KMS-11 (cell line): ENCODE data around the gene NAV3.
"Not testable (repeated sequence)": the region's sequence is repeated elsewhere in the genome, so short reads cannot be mapped to it uniquely, and the experiment has no call there.

ENCODE experiments used
- H2AFZ ChIP-seq: fragments of 200-600 bp; sonication (generic); 2 replicates; pipeline ENCODE4 v1.6.1; 2016; ENCODE audit warnings: antibody characterized with exemption, mixed run types, low read depth
- H3K27ac ChIP-seq: fragments of 200-600 bp; sonication (generic); 2 replicates; pipeline ENCODE4 v1.6.1; 2016; ENCODE audit warnings: mild to moderate bottlenecking, mixed run types
- H3K27me3 ChIP-seq: fragments of 200-600 bp; sonication (generic); 2 replicates; pipeline ENCODE4 v1.6.1; 2017; ENCODE audit warnings: mild to moderate bottlenecking, low read depth, mixed run types, moderate library complexity; ENCODE audit not compliant: insufficient read depth
- H3K36me3 ChIP-seq: fragments of 200-600 bp; sonication (generic); 2 replicates; pipeline ENCODE4 v1.6.1; 2017; ENCODE audit warnings: mild to moderate bottlenecking, mixed run types; ENCODE audit not compliant: insufficient read depth
- H3K4me1 ChIP-seq: fragments of 200-600 bp; sonication (generic); 2 replicates; pipeline ENCODE4 v1.6.1; 2016; ENCODE audit warnings: mild to moderate bottlenecking, low read depth, mixed run types; ENCODE audit not compliant: poor library complexity, severe bottlenecking
- H3K4me2 ChIP-seq: fragments of 200-600 bp; sonication (generic); 2 replicates; pipeline ENCODE4 v1.7.0; 2016; ENCODE audit warnings: mild to moderate bottlenecking, mixed run types
- H3K4me3 ChIP-seq: fragments of 200-600 bp; sonication (generic); IDR thresholded peaks from 2 replicates; pipeline ENCODE4 v1.6.1; 2017; ENCODE audit warnings: low read depth, low read length, mixed read lengths; ENCODE audit not compliant: insufficient read depth
- H3K79me2 ChIP-seq: fragments of 200-600 bp; sonication (generic); 2 replicates; pipeline ENCODE4 v1.6.1; 2016; ENCODE audit warnings: low read depth, mixed run types; ENCODE audit not compliant: insufficient read depth
- H3K9ac ChIP-seq: fragments of 200-600 bp; sonication (generic); 2 replicates; pipeline ENCODE4 v1.6.1; 2016; ENCODE audit warnings: mild to moderate bottlenecking, mixed run types
- H4K20me1 ChIP-seq: fragments of 200-600 bp; sonication (generic); 2 replicates; pipeline ENCODE4 v1.6.1; 2016; ENCODE audit warnings: mild to moderate bottlenecking, mixed run types; ENCODE audit not compliant: insufficient read depth
- CTCF ChIP-seq: fragments of 200-600 bp; sonication (generic); conservative IDR thresholded peaks from 2 replicates; pipeline ENCODE4 v1.6.1; 2017; ENCODE audit warnings: low read depth, mild to moderate bottlenecking, antibody characterized with exemption, low read length, moderate library complexity, mixed read lengths

Gene NAV3

GRCh38 chr12:78241446-78241845, 410.8 kb downstream of the NAV3 start:
- no peak overlapping the region for H3K27ac ChIP-seq
- no peaks in the 10 kb centered on the region for H3K27me3 ChIP-seq
- no peaks in the 10 kb centered on the region for H4K20me1 ChIP-seq
- no peaks in the 10 kb centered on the region for H3K36me3 ChIP-seq
- no peak for TF ChIP-seq CTCF
- H2AFZ ChIP-seq, result no peak overlapping the region
- no peaks in the 10 kb centered on the region for H3K79me2 ChIP-seq
- no peaks in the 10 kb centered on the region for H3K4me1 ChIP-seq
- H3K4me2 ChIP-seq, result no peak overlapping the region
- no peak overlapping the region for H3K9ac ChIP-seq
- H3K4me3 ChIP-seq, result no peak overlapping the region

GRCh38 chr12:78244916-78245507, 414.3 kb downstream of the NAV3 start:
- Histone ChIP-seq H3K36me3 (no peaks in the 10 kb centered on the region), H4K20me1 (no peaks in the 10 kb centered on the region)

GRCh38 chr12:78248321-78248720, 417.6 kb downstream of the NAV3 start:
- no peak overlapping the region for H3K4me2 ChIP-seq
- H3K79me2 ChIP-seq, result no peaks in the 10 kb centered on the region
- no peak overlapping the region for H3K4me3 ChIP-seq
- no peaks in the 10 kb centered on the region for H3K27me3 ChIP-seq
- H2AFZ ChIP-seq, result no peak overlapping the region
- no peaks in the 10 kb centered on the region for H3K36me3 ChIP-seq
- no peak overlapping the region for H3K9ac ChIP-seq
- no peak overlapping the region for H3K27ac ChIP-seq
- no peaks in the 10 kb centered on the region for H4K20me1 ChIP-seq
- no peak for TF ChIP-seq CTCF
- H3K4me1 ChIP-seq, result no peaks in the 10 kb centered on the region

More at GRCh38 chr12:78244916-78245507, 414.3 kb downstream of the NAV3 start:
- H3K4me2 ChIP-seq, result no peak overlapping the region
- H3K4me3 ChIP-seq, result no peak overlapping the region
- H3K9ac ChIP-seq, result no peak overlapping the region
- no peaks in the 10 kb centered on the region for H3K79me2 ChIP-seq
- no peak overlapping the region for H2AFZ ChIP-seq
- no peak for TF ChIP-seq CTCF
- H3K4me1 ChIP-seq, result no peaks in the 10 kb centered on the region
- no peaks in the 10 kb centered on the region for H3K27me3 ChIP-seq
- H3K27ac ChIP-seq, result no peak overlapping the region

- no peak overlapping the region for H3K27ac ChIP-seq
- TF ChIP-seq CTCF, result no peak
- H3K36me3 ChIP-seq, result no peaks in the 10 kb centered on the region
- no peaks in the 10 kb centered on the region for H4K20me1 ChIP-seq
- no peaks in the 10 kb centered on the region for H3K4me1 ChIP-seq
- no peak overlapping the region for H3K9ac ChIP-seq
- no peak overlapping the region for H3K4me2 ChIP-seq
- H3K27me3 ChIP-seq, result no peaks in the 10 kb centered on the region
- no peaks in the 10 kb centered on the region for H3K79me2 ChIP-seq
- H2AFZ ChIP-seq, result no peak overlapping the region
- no peak overlapping the region for H3K4me3 ChIP-seq
Observed at GRCh38 chr12:78249578-78249977, 418.9 kb downstream of the NAV3 start.

GRCh38 chr12:78257662-78258061, 427.0 kb downstream of the NAV3 start:
- H3K36me3 ChIP-seq, H3K27ac ChIP-seq, H3K4me2 ChIP-seq, H3K9ac ChIP-seq, H3K4me1 ChIP-seq, H2AFZ ChIP-seq, H4K20me1 ChIP-seq, H3K79me2 ChIP-seq, H3K4me3 ChIP-seq, H3K27me3 ChIP-seq: not testable (repeated sequence)
